ENCODE results near the gene RNU2-63P. TPM values are rescaled to one million over a fixed set of nuclear protein-coding genes. Genes with fewer than 3 reads are reported as not detected.
"Not testable (repeated sequence)": the region's sequence is repeated elsewhere in the genome, so short reads cannot be mapped to it uniquely, and the experiment has no call there.

Gene RNU2-63P
- total RNA-seq, 2 donors from 2014 or later: 5.0 to 15.7 TPM

- ATAC-seq (no peak), DNase-seq (no peak)
- intact Hi-C loops (cut with DNase I, micrococcal nuclease): no loop called here
These were observed 19.8 kb downstream of the RNU2-63P start for GRCh38 chr2:87996570-87996969.

GRCh38 chr2:87995756-87996155, 20.6 kb downstream of the RNU2-63P start:
- no peak for ATAC-seq
- intact Hi-C loops (cut with DNase I, micrococcal nuclease): no loop called here

GRCh38 chr2:87994304-87994850, 22.0 kb downstream of the RNU2-63P start:
- intact Hi-C loops (cut with DNase I, micrococcal nuclease); DNase-seq; ATAC-seq: not testable (repeated sequence)

More at GRCh38 chr2:87995756-87996155, 20.6 kb downstream of the RNU2-63P start:
- DNase-seq: no peak

GRCh38 chr2:87992569-87992968, 23.8 kb downstream of the RNU2-63P start:
- intact Hi-C loops (cut with DNase I, micrococcal nuclease); ATAC-seq; DNase-seq: not testable (repeated sequence)

- DNase-seq; intact Hi-C loops (cut with DNase I, micrococcal nuclease); ATAC-seq: not testable (repeated sequence)
These were observed 28.9 kb downstream of the RNU2-63P start for GRCh38 chr2:87987473-87987872.

GRCh38 chr2:87985902-87986301, 30.4 kb downstream of the RNU2-63P start:
- DNase-seq; ATAC-seq; intact Hi-C loops (cut with DNase I, micrococcal nuclease): not testable (repeated sequence)

- ATAC-seq; intact Hi-C loops (cut with DNase I, micrococcal nuclease); DNase-seq: not testable (repeated sequence)
These were observed 35.2 kb downstream of the RNU2-63P start for GRCh38 chr2:87981182-87981581.

- ATAC-seq; intact Hi-C loops (cut with DNase I, micrococcal nuclease); DNase-seq: not testable (repeated sequence)
These were observed 44.0 kb downstream of the RNU2-63P start for GRCh38 chr2:87972385-87972784.

Other genes with a start within 250 kb of the RNU2-63P start
- 1 to 10 TPM; 2.6 to 5.6 TPM for gene RGPD2, start 190.8 kb downstream of the RNU2-63P start, total RNA-seq
- 10 to 100 TPM; 41.5 to 58.4 TPM for gene KRCC1, start 39.2 kb upstream of the RNU2-63P start, total RNA-seq
- under 1 TPM in 1 of 2 donors, not detected in 1; 0.45 TPM for gene SMYD1, start 51.3 kb upstream of the RNU2-63P start, total RNA-seq
- 1,000 to 10,000 TPM; 2,293 to 3,160 TPM for gene FABP1, start 111.5 kb upstream of the RNU2-63P start, total RNA-seq
- gene THNSL2, start 153.8 kb upstream of the RNU2-63P start, total RNA-seq: 10 to 100 TPM; 10.5 to 18.8 TPM